H54 (cell line): Measurements from ENCODE around the gene UBE2E3.

Experiments used
- DNase-seq: peaks from one replicate; pipeline ENCODE4 v3.0.0; 2011; ENCODE audit warnings: low spot score, mixed read lengths; ENCODE audit not compliant: insufficient read length
- FAIRE-seq: peaks from 3 replicates; lab custom pipeline; 2011; peaks lifted over from hg19 to GRCh38; lab: Jason Lieb, UNC
- POLR2A ChIP-seq: IDR thresholded peaks from 2 replicates; pipeline ENCODE4 v1.6.1; 2011; ENCODE audit warnings: low read depth, mild to moderate bottlenecking, low read length

UBE2E3 gene

GRCh38 chr2:180960982-180961381 lies 19.4 kb upstream of the UBE2E3 start:
- TF ChIP-seq POLR2A: no peak
- no peak for DNase-seq
- no peak for FAIRE-seq

GRCh38 chr2:180962727-180963314 lies 17.6 kb upstream of the UBE2E3 start:
- TF ChIP-seq POLR2A: no peak
- DNase-seq: no peak
- no peak for FAIRE-seq

GRCh38 chr2:180966378-180966777 lies 14.0 kb upstream of the UBE2E3 start:
- no peak for TF ChIP-seq POLR2A
- no peak for FAIRE-seq
- no peak for DNase-seq

GRCh38 chr2:180969124-180969523 lies 11.3 kb upstream of the UBE2E3 start:
- TF ChIP-seq POLR2A: no peak
- FAIRE-seq: no peak
- DNase-seq: no peak

GRCh38 chr2:180970016-180970415 lies 10.4 kb upstream of the UBE2E3 start:
- FAIRE-seq: no peak
- no peak for TF ChIP-seq POLR2A
- no peak for DNase-seq

GRCh38 chr2:180971811-180972210 lies 8.6 kb upstream of the UBE2E3 start:
- DNase-seq (no peak), FAIRE-seq (no peak)
- no peak for TF ChIP-seq POLR2A

- FAIRE-seq: no peak
- no peak for DNase-seq
- no peak for TF ChIP-seq POLR2A
Observed at GRCh38 chr2:180975585-180975984, 4.8 kb upstream of the UBE2E3 start.

- DNase-seq (peak; percentile 60), FAIRE-seq (peak; percentile 91)
- no peak for TF ChIP-seq POLR2A
Observed at GRCh38 chr2:180978903-180979748, 1.3 kb upstream of the UBE2E3 start.

- no peak for FAIRE-seq
- TF ChIP-seq POLR2A: no peak
Observed at GRCh38 chr2:180979749-180980105, 678 bp upstream of the UBE2E3 start.

GRCh38 chr2:180980943-180981911 lies 822 bp downstream of the UBE2E3 start:
- peak; percentile 12 for DNase-seq
- peak; percentile 36 for FAIRE-seq
- TF ChIP-seq POLR2A: no peak

More at GRCh38 chr2:180979749-180980105, 678 bp upstream of the UBE2E3 start:
- no peak for DNase-seq

GRCh38 chr2:180983468-180984242 lies 3.2 kb downstream of the UBE2E3 start:
- no peak for DNase-seq
- TF ChIP-seq POLR2A: no peak
- FAIRE-seq: peak; percentile 94

- no peak for TF ChIP-seq POLR2A
- DNase-seq (no peak), FAIRE-seq (peak; percentile 75)
Observed at GRCh38 chr2:180985771-180986395, 5.5 kb downstream of the UBE2E3 start.

GRCh38 chr2:180987146-180987545 lies 6.7 kb downstream of the UBE2E3 start:
- no peak for TF ChIP-seq POLR2A
- DNase-seq: no peak
- FAIRE-seq: no peak

GRCh38 chr2:180990337-180990736 lies 9.9 kb downstream of the UBE2E3 start:
- FAIRE-seq: no peak
- no peak for DNase-seq
- TF ChIP-seq POLR2A: no peak
